BE2C (cell line): ENCODE results near the gene GJA4.

Experiments used
- DNase-seq: peaks from one replicate; pipeline ENCODE4 v3.0.0-alpha.2; 2020
- H3K27me3 ChIP-seq: fragments of 250-450 bp; sonication (Bioruptor Pico); 2 replicates; pipeline ENCODE4 v1.5.1; 2020; ENCODE audit warnings: mild to moderate bottlenecking
- H3K36me3 ChIP-seq: fragments of 250-450 bp; sonication (Bioruptor Pico); 2 replicates; pipeline ENCODE4 v1.5.1; 2020; ENCODE audit warnings: mild to moderate bottlenecking
- H3K4me1 ChIP-seq: fragments of 250-450 bp; sonication (Bioruptor Pico); 2 replicates; pipeline ENCODE4 v1.5.1; 2020
- H3K4me3 ChIP-seq: 2 replicates; pipeline ENCODE4 v1.5.1; 2011; ENCODE audit warnings: low read depth, low read length
- H3K9me3 ChIP-seq: fragments of 250-450 bp; sonication (Bioruptor Pico); 2 replicates; pipeline ENCODE4 v1.5.1; 2020
- CTCF ChIP-seq: IDR thresholded peaks from 2 replicates; pipeline ENCODE4 v1.5.1; 2012; ENCODE audit warnings: mild to moderate bottlenecking, low read depth, low read length

GJA4 gene

DNA sequence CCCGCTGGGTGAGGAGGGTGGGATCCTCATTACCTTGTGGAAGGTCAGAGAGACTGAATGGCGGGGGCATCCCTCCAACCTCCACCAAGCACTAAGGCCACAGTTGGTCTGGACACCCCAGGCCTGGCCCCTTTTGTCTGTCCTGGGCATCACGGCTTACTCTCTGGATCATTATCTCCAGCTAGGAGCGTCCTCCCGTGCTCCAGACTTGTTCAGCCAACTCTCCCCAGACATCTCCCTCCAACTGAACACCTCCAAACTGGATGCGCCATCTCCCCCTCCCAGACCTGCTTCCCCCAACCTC, 45.2 kb upstream of the GJA4 start:
- TF ChIP-seq CTCF, result no peak
- no peaks in the 10 kb centered on the region for H3K27me3 ChIP-seq
- no peaks in the 10 kb centered on the region for H3K9me3 ChIP-seq
- no peaks in the 10 kb centered on the region for H3K4me1 ChIP-seq
- H3K36me3 ChIP-seq, result no peaks in the 10 kb centered on the region
- no peak overlapping the region for H3K4me3 ChIP-seq
- no peak for DNase-seq

DNA sequence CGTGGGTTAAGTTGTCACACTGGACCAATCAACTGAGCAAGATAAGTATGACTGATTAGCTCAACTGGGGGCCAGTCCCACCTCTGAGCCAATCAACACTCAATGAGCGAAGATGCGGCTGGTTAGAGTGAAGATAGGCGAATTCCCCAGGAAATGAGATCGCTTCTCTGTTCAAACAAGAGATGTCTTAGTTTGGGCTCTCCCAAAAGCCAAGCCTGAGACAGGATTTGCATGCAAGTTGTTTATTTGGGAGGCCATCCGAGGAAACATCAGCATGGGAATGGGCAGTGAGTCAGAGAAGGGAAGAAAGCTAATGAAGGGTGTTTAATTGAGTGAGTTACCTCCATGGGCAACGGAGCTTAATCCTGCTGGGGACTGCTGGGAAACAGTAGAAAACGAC, 42.8 kb upstream of the GJA4 start:
- no peak for TF ChIP-seq CTCF
- Histone ChIP-seq H3K9me3 (no peaks in the 10 kb centered on the region), H3K4me3 (no peak overlapping the region), H3K27me3 (no peaks in the 10 kb centered on the region), H3K4me1 (no peaks in the 10 kb centered on the region), H3K36me3 (no peaks in the 10 kb centered on the region)
- DNase-seq, result no peak

- no peaks in the 10 kb centered on the region for H3K4me1 ChIP-seq
- H3K9me3 ChIP-seq, result no peaks in the 10 kb centered on the region
- TF ChIP-seq CTCF, result no peak
- DNase-seq, result no peak
- H3K27me3 ChIP-seq, result no peaks in the 10 kb centered on the region
- no peak overlapping the region for H3K4me3 ChIP-seq
- no peaks in the 10 kb centered on the region for H3K36me3 ChIP-seq
These were observed 42.2 kb upstream of the GJA4 start for GRCh38 chr1:34750610-34751009.

GRCh38 chr1:34753163-34753562, 39.6 kb upstream of the GJA4 start:
- no peak for TF ChIP-seq CTCF
- H3K4me1 ChIP-seq, result no peaks in the 10 kb centered on the region
- H3K9me3 ChIP-seq, result no peaks in the 10 kb centered on the region
- H3K4me3 ChIP-seq, result no peak overlapping the region
- H3K36me3 ChIP-seq, result no peaks in the 10 kb centered on the region
- no peak for DNase-seq
- no peaks in the 10 kb centered on the region for H3K27me3 ChIP-seq

GRCh38 chr1:34754964-34755637, 37.7 kb upstream of the GJA4 start, which contains the start of gene GJB5:
GJB5 (plus strand) TSS chr1:34755047; CDS start chr1:34757331, 2,284 bp downstream.
- H3K9me3 ChIP-seq, result no peaks in the 10 kb centered on the region
- DNase-seq, result no peak
- TF ChIP-seq CTCF, result no peak
- no peaks in the 10 kb centered on the region for H3K27me3 ChIP-seq
- no peak within 1 kb of the TSS for H3K4me3 ChIP-seq
- no peaks in the 10 kb centered on the region for H3K36me3 ChIP-seq
- H3K4me1 ChIP-seq, result no peaks in the 10 kb centered on the region

DNA sequence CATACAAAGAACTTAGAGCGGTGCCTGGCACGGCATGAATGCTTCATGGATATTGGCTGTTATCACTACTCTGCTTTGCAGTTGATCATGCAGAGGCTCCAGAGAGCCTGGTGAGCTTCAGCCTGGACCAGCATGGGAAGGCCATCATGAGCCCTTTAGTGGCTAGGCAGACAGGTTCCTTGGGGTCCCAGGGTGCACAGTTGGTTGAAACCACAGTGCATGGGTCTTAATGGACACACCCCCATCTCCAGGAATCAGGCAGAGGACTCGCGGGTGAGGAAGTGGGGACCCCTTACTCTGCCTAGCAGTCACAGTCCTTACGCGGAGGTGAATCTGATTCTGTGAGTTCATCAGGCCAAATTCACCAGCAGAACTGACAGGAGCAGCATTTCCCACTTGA, 36.8 kb upstream of the GJA4 start:
- no peaks in the 10 kb centered on the region for H3K36me3 ChIP-seq
- H3K4me1 ChIP-seq, result no peaks in the 10 kb centered on the region
- H3K4me3 ChIP-seq, result no peak overlapping the region
- no peak for TF ChIP-seq CTCF
- no peaks in the 10 kb centered on the region for H3K27me3 ChIP-seq
- no peaks in the 10 kb centered on the region for H3K9me3 ChIP-seq
- DNase-seq, result no peak
